Breast epithelium (tissue), 3 donors: ENCODE data around the gene WDPCP.

Source experiments
- CTCF ChIP-seq, 3 donors: fragments of 450-650 bp; IDR thresholded peaks; one replicate each; pipeline ENCODE4 v1.5.1; 2016 to 2017; ENCODE audit warnings: antibody characterized with exemption in 3 of 3, mild to moderate bottlenecking in 3 of 3, moderate library complexity in 3 of 3
- POLR2A ChIP-seq: fragments of 450-650 bp; IDR thresholded peaks from one replicate; pipeline ENCODE4 v1.6.1; 2016; ENCODE audit warnings: antibody characterized with exemption, mild to moderate bottlenecking, moderate library complexity
- POLR2AphosphoS5 ChIP-seq, 3 donors: sonication (generic); formaldehyde crosslinking; IDR thresholded peaks; one replicate each; pipeline ENCODE4 v1.6.1; 2017; ENCODE audit warnings: antibody characterized with exemption in 3 of 3

- TF ChIP-seq CTCF (IDR thresholded peaks at IDR 0.05) (no peak), POLR2AphosphoS5 (IDR thresholded peaks at IDR 0.05) (peak; percentile 88 to 95 (median 93)), POLR2A (peak; percentile 78)
Measured at GRCh38 chr2:63588385-63589147, at the start of gene WDPCP, which contains the start of gene MDH1.
